AG04449 (cell line): ENCODE results near the gene ST6GALNAC1.

Experiments
- CTCF ChIA-PET: fragments of 350-600 bp; formaldehyde crosslinking; extraction: SDS; loops from one replicate; lab custom pipeline; 2021; ENCODE audit warnings: antibody characterized with exemption; lab: Yijun Ruan, JAX
- POLR2A ChIA-PET: fragments of 400-600, 350-600 bp; formaldehyde crosslinking; extraction: SDS; loops from one replicate; lab custom pipeline; 2020; ENCODE audit warnings: antibody characterized with exemption, inconsistent platforms; lab: Yijun Ruan, JAX
- DNase-seq: peaks from one replicate; pipeline ENCODE4 v3.0.0-alpha.2; 2010; ENCODE audit warnings: low read depth, low spot score
- H3K4me3 ChIP-seq: 2 replicates; pipeline ENCODE4 v1.5.1; 2011; ENCODE audit warnings: low read depth, mild to moderate bottlenecking, control low read depth, low read length
- CTCF ChIP-seq: IDR thresholded peaks from one replicate; pipeline ENCODE4 v1.5.1; 2011; ENCODE audit warnings: mild to moderate bottlenecking, moderate library complexity, low read length, control low read depth, inconsistent platforms; ENCODE audit not compliant: insufficient read depth; ENCODE audit errors: missing control alignments

The ST6GALNAC1 gene

DNA sequence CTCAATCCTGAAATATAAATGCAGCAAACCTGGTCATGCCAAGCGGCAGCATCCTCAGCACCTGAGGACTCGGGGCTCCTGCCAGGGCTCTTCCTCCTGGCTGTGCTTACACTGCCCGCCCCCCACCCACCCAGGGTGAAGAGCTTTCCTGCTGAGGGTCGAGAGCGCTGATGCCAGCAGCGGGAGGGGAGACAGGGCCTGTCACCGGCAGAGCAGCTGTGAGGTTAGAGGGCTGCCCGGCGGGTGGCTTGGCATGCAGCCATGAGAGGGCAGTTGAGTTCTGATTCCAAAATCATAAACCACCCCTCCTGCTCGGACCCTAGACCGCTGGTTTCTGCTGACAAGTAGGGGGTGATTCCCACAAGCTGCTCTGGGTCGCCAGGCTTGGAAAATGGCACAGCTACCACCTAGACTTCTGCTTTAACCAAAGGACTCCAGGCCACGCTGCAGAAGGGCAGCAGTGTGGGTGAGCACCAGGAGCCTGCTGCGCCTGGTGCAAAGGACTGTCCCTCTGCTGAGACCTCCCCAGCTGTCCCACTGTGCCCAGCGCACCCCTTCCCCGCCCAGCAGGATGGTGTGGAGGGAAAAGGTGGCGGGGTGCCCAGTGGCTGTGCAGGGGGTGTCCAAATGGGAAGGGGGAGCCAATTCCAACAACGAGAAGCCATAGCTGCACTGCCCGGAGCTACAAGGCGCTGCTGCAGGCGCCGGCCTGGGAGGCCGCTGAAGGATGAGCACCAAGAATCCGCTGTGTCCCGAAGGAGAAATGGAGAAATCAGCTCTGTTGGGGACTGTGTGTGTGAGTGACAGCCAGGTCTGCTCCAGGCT lies 40.6 kb upstream of the ST6GALNAC1 start:
- POLR2A ChIA-PET: no interaction called here
- CTCF ChIA-PET: interaction anchor here (1.0 to 1.5 kb wide), 3 partner anchors 9 to 30 kb away, joined by 3 to 5 read pairs (median 4); no protein-coding TSS in a partner anchor
- no peak overlapping the region for H3K4me3 ChIP-seq
- DNase-seq: no peak
- no peak for TF ChIP-seq CTCF

DNA sequence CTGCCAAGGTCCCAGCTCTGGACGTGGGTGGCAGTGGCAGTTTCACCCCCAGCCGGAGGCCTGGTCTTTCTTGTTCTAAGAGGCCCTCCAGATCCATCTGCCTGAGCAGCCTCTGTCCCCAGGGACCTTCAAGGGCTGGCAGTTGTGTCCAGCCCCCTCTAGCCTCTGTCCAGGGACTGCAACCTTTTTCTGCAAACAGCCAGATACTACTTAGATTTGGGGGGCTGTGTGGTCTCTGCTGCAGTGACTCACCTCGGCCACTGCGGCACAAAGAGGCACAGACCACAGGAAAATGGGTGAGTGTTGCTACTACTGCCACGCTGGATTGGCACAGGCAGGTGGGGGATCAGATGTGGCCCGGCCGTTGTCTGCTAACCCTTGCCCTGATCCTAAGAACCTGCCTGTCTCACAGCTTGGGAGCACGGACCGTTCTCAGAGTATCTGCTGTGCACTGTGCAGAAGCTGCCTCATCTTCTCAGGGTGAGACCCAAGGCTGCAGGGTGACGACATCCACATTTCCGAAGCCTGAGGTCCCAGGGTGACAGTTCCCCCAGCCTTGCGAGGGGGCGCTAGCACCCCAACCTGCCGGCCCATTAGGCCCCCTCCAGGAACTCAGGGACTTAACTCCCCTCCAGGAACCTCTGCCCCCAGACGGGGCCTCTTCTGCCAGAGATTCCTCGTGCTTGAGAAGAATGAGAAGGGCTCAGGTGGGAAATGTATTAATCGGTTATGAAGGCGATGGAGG lies 39.6 kb upstream of the ST6GALNAC1 start:
- TF ChIP-seq CTCF: no peak
- ChIA-PET CTCF (interaction anchor here (1.4 to 1.5 kb wide), 2 partner anchors 14 to 31 kb away, joined by 4 to 5 read pairs; no protein-coding TSS in a partner anchor), POLR2A (no interaction called here)
- no peak for DNase-seq
- no peak overlapping the region for H3K4me3 ChIP-seq

GRCh38 chr17:76682296-76682695 lies 38.7 kb upstream of the ST6GALNAC1 start:
- no peak for DNase-seq
- ChIA-PET CTCF (interaction anchor here (0.9 to 2.4 kb wide), 16 partner anchors 10 to 159 kb away, joined by 3 to 25 read pairs (median 8); partner anchors contain the start of genes MXRA7 and ST6GALNAC1), POLR2A (interaction anchor here (0.7 to 2.0 kb wide), 3 partner anchors 9 to 55 kb away, joined by 3 to 8 read pairs (median 6); partner anchors contain the start of genes MFSD11 and SRSF2)
- no peak overlapping the region for H3K4me3 ChIP-seq
- TF ChIP-seq CTCF: no peak

DNA sequence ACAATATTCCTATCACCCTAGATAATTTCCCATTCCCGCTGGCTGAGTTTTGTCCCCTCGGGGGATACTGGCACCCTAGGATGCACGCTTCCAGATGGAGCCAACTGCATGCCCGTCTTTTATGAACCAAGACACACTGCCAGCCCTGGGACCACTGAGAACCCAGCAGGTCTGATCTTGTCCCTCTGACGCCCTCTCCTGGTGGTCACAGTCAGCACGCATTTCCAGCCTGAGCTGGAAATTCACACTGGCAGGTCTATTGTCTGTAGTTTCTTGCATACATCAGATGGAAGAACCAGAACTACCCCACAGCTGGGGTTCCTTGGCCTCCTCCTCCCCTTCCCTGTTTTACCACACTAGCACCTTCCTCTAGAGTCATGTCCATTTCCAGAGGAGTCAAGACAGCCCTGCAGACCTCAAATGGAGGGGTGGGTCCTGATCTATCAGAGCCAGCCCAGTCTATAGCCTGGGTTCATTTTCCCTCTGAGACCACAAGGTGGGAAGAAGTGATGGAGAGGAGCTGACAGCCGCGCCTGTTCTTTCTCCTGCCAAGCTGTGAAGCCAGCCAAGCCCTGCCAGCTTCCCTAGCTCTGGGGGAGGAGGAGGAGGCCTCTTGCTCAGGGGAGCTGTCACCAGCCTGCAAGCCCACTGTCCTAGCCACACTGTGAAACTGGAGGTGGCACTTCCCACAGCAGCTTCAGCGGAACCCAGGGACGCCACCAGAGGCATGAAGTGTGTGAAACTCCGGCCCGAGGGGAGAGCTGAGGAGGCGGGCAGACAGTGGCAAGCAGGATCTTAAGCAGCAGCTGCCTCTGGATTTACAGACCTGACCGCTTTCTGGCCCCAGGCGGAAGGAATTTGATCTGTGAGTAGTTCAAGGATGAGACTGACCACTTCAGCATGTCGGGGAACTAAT lies 37.9 kb upstream of the ST6GALNAC1 start:
- TF ChIP-seq CTCF: peak; percentile 76
- no peak overlapping the region for H3K4me3 ChIP-seq
- CTCF ChIA-PET: interaction anchor here (0.9 to 2.4 kb wide), 24 partner anchors 9 to 222 kb away, joined by 3 to 25 read pairs (median 6); partner anchors contain the start of genes MXRA7 and ST6GALNAC1
- no peak for DNase-seq
- POLR2A ChIA-PET: interaction anchor here (0.7 to 2.0 kb wide), 3 partner anchors 8 to 56 kb away, joined by 3 to 8 read pairs (median 6); partner anchors contain the start of genes MFSD11 and SRSF2

GRCh38 chr17:76679239-76679638 lies 35.7 kb upstream of the ST6GALNAC1 start:
- TF ChIP-seq CTCF: no peak
- CTCF ChIA-PET: no interaction called here
- POLR2A ChIA-PET: no interaction called here
- no peak overlapping the region for H3K4me3 ChIP-seq
- no peak for DNase-seq
